Measurements from ENCODE around the gene MOGAT3.

GRCh38 chr7:101238226-101239182, 37.7 kb upstream of the MOGAT3 start:
- TF ChIP-seq CTCF (IDR thresholded peaks at IDR 0.05; ENCODE audit: low read depth, low read length, poor library complexity, severe bottlenecking) (no peak), EZH2phosphoT487 (IDR thresholded peaks at IDR 0.05; ENCODE audit: borderline replicate concordance, low read length) (no peak)

Measured in DOHH2 (cell line).